ENCODE results near the gene PLA2G12B.

PLA2G12B gene

DNA sequence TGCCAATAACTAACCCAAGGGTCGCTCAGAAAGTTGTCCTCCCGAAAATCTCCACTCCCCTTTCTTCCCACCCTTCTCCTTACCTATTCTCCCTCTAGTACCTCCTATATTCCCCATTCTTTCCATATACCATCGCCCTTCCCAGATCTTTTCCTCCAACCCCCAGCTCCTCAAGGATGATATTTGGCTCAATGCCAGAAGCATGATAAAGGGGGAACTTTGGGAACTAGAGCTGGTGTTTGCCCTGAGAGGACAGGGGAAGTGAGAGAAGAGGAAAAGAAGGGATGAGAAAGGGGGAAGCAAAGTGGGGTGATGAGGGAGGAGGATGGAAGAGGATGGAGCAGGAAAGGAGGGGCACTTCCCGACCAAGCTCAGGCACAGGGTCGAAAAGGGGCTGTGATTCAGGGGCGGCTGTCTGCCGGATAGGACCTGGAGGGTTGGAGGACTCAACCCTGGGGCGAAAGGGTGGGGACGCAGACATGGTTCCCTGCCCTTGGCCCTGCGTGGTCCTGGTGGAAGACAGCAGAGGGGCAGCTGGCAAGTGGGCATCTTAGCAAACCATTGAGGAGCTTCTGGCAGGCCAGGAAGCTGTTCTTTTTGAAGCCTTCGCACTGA is 59.3 kb downstream of the PLA2G12B start:
- Histone ChIP-seq H3K4me1 (ENCODE audit: control insufficient read depth in 2 of 2, insufficient read depth in 2 of 2, low read length in 2 of 2) (no peaks in the 10 kb centered on the region), H3K36me3 (ENCODE audit: control insufficient read depth in 2 of 2, insufficient read depth in 2 of 2, low read length in 2 of 2) (no peaks in the 10 kb centered on the region), H3K9me3 (ENCODE audit: control insufficient read depth in 2 of 2, low read length in 2 of 2) (no peaks in the 10 kb centered on the region), H3K27me3 (ENCODE audit: control insufficient read depth in 2 of 2, insufficient read depth in 2 of 2, low read length in 2 of 2) (no peaks in the 10 kb centered on the region), H3K9ac (ENCODE audit: low read depth in 1 of 2, low read length in 2 of 2) (no peak overlapping the region), H3K27ac (ENCODE audit: low read depth in 2 of 2, low read length in 2 of 2) (no peak overlapping the region), H3K4me3 (ENCODE audit: low read length in 2 of 2) (no peak overlapping the region)

DNA sequence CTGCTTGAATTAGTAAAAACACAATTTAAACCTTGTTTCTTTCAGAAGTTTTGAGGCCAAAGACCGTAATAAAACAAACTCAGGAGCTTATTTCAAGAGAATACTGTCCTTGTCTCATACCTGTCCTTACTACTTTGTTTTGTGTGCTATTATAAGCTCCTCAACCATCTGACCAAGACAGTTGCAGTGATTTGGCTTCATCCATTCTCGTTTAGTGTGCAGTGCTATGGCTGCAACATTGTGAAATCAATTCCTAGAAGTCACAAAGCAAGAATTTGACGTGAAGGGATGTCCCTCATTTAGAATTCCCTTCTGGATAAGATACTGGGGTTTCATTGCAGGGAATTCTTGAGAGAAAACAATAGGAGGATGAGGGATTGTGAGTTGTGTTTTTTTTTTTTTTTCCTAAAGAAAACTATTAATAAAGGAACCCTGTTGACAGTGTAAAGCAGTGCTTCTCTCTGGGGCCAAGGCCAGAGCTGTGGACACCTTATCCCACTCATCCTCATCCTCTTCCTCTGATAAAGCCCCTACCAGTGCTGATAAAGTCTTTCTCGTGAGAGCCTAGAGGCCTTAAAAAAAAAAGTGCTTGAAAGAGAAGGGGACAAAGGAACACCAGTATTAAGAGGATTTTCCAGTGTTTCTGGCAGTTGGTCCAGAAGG is 61.3 kb downstream of the PLA2G12B start, which contains the start of gene OIT3:
Gene OIT3 (plus strand): TSS at position 604 of the 663 bp plus-strand sequence. CDS start 60 bp downstream, outside the sequence.
- H3K9me3 ChIP-seq (ENCODE audit: control insufficient read depth in 2 of 2, low read length in 2 of 2): no peaks in the 10 kb centered on the region
- no peaks in the 10 kb centered on the region for H3K4me1 ChIP-seq (ENCODE audit: control insufficient read depth in 2 of 2, insufficient read depth in 2 of 2, low read length in 2 of 2)
- no peak within 1 kb of the TSS for H3K4me3 ChIP-seq (ENCODE audit: low read length in 2 of 2)
- no peaks in the 10 kb centered on the region for H3K27me3 ChIP-seq (ENCODE audit: control insufficient read depth in 2 of 2, insufficient read depth in 2 of 2, low read length in 2 of 2)
- H3K9ac ChIP-seq (ENCODE audit: low read depth in 1 of 2, low read length in 2 of 2): peak within 1 kb of the TSS in 1 of 2 donors; percentile 6
- no peak within 1 kb of the TSS for H3K27ac ChIP-seq (ENCODE audit: low read depth in 2 of 2, low read length in 2 of 2)
- H3K36me3 ChIP-seq (ENCODE audit: control insufficient read depth in 2 of 2, insufficient read depth in 2 of 2, low read length in 2 of 2): peaks cover 2% of the 10 kb centered on the region in 2 donors

- H3K4me1 ChIP-seq (ENCODE audit: control insufficient read depth in 2 of 2, insufficient read depth in 2 of 2, low read length in 2 of 2): no peaks in the 10 kb centered on the region
- H3K27ac ChIP-seq (ENCODE audit: low read depth in 2 of 2, low read length in 2 of 2): no peak overlapping the region
- no peaks in the 10 kb centered on the region for H3K27me3 ChIP-seq (ENCODE audit: control insufficient read depth in 2 of 2, insufficient read depth in 2 of 2, low read length in 2 of 2)
- H3K4me3 ChIP-seq (ENCODE audit: low read length in 2 of 2): no peak overlapping the region
- H3K9ac ChIP-seq (ENCODE audit: low read depth in 1 of 2, low read length in 2 of 2): no peak overlapping the region
- H3K36me3 ChIP-seq (ENCODE audit: control insufficient read depth in 2 of 2, insufficient read depth in 2 of 2, low read length in 2 of 2): peaks cover 19 to 23% of the 10 kb centered on the region in 2 donors
- H3K9me3 ChIP-seq (ENCODE audit: control insufficient read depth in 2 of 2, low read length in 2 of 2): no peaks in the 10 kb centered on the region
Measured at GRCh38 chr10:72890086-72890485, 64.5 kb downstream of the PLA2G12B start.

DNA sequence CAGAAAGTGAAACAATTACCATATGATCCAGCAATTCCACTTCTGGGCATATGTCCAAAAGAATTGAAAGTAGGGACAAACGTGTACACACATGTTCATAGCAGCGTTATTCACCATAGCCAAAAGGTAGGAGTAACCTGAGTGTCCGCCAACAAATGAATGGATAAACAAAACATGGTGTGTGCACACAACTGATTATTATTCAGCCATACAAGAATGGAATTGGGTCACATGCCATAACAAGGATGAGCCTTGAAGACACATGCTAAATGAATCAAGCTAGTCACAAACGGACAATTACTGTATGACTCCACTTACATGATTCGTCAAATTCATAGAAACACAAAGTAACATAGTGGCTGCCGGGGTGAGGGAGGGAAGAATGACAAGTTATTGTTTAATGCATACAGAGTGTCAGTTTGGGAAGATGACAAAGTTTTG is 65.2 kb downstream of the PLA2G12B start:
- H3K4me3 ChIP-seq (ENCODE audit: low read length in 2 of 2): no peak overlapping the region
- H3K27me3 ChIP-seq (ENCODE audit: control insufficient read depth in 2 of 2, insufficient read depth in 2 of 2, low read length in 2 of 2): no peaks in the 10 kb centered on the region
- H3K9ac ChIP-seq (ENCODE audit: low read depth in 1 of 2, low read length in 2 of 2): no peak overlapping the region
- peaks cover 19 to 26% of the 10 kb centered on the region in 2 donors for H3K36me3 ChIP-seq (ENCODE audit: control insufficient read depth in 2 of 2, insufficient read depth in 2 of 2, low read length in 2 of 2)
- H3K27ac ChIP-seq (ENCODE audit: low read depth in 2 of 2, low read length in 2 of 2): no peak overlapping the region
- no peaks in the 10 kb centered on the region for H3K9me3 ChIP-seq (ENCODE audit: control insufficient read depth in 2 of 2, low read length in 2 of 2)
- H3K4me1 ChIP-seq (ENCODE audit: control insufficient read depth in 2 of 2, insufficient read depth in 2 of 2, low read length in 2 of 2): no peaks in the 10 kb centered on the region

DNA sequence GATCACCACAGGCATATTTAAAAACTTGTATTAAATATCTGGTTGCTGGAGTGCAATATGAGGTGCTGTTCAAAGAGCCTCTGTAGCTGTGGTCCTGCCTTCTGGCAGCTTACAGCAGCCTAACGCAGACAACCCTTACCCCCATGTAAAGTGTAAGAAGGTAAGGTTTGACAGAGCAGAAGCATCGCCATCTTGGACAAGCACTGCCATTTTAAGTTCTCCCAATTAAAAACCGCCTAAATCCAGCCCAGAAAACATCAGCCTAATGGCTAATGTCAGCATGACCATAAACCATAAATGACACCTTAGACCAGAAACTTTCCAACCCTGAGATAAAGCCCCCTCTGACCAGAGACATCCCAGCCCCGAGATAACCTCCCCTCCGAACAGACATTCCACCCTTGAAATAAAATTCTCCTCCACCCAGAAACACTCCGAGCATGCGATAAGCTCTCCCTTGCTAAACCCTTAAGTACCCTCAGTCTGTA is 66.4 kb downstream of the PLA2G12B start:
- Histone ChIP-seq H3K9me3 (ENCODE audit: control insufficient read depth in 2 of 2, low read length in 2 of 2) (no peaks in the 10 kb centered on the region), H3K4me1 (ENCODE audit: control insufficient read depth in 2 of 2, insufficient read depth in 2 of 2, low read length in 2 of 2) (no peaks in the 10 kb centered on the region), H3K27ac (ENCODE audit: low read depth in 2 of 2, low read length in 2 of 2) (no peak overlapping the region), H3K9ac (ENCODE audit: low read depth in 1 of 2, low read length in 2 of 2) (no peak overlapping the region), H3K4me3 (ENCODE audit: low read length in 2 of 2) (no peak overlapping the region), H3K36me3 (ENCODE audit: control insufficient read depth in 2 of 2, insufficient read depth in 2 of 2, low read length in 2 of 2) (peaks cover 19 to 29% of the 10 kb centered on the region in 2 donors), H3K27me3 (ENCODE audit: control insufficient read depth in 2 of 2, insufficient read depth in 2 of 2, low read length in 2 of 2) (no peaks in the 10 kb centered on the region)

DNA sequence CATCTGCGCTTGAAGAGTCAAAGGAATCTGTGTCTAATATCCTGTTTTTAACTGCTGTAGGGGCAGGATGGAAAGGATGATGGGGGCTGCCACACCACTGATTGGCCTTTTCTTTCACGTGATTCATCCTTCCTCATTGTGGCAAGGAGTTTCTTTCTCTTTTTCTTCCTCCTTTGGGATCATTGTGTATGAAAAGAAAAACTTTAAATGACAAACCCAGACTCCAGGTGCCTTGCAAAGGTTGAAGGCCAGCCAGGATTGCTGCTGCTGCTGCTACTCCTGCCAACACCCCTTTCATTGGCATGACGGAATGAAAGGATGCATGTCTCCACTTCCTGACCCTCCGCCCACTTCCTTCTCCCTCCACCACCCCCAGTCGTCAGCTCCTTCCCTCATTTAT is 67.6 kb downstream of the PLA2G12B start:
- Histone ChIP-seq H3K4me3 (ENCODE audit: low read length in 2 of 2) (no peak overlapping the region), H3K4me1 (ENCODE audit: control insufficient read depth in 2 of 2, insufficient read depth in 2 of 2, low read length in 2 of 2) (no peaks in the 10 kb centered on the region), H3K27ac (ENCODE audit: low read depth in 2 of 2, low read length in 2 of 2) (no peak overlapping the region), H3K36me3 (ENCODE audit: control insufficient read depth in 2 of 2, insufficient read depth in 2 of 2, low read length in 2 of 2) (peaks cover 19 to 29% of the 10 kb centered on the region in 2 donors), H3K27me3 (ENCODE audit: control insufficient read depth in 2 of 2, insufficient read depth in 2 of 2, low read length in 2 of 2) (no peaks in the 10 kb centered on the region), H3K9me3 (ENCODE audit: control insufficient read depth in 2 of 2, low read length in 2 of 2) (no peaks in the 10 kb centered on the region), H3K9ac (ENCODE audit: low read depth in 1 of 2, low read length in 2 of 2) (no peak overlapping the region)

GRCh38 chr10:72886621-72887020 is 68.0 kb downstream of the PLA2G12B start:
- no peak overlapping the region for H3K27ac ChIP-seq (ENCODE audit: low read depth in 2 of 2, low read length in 2 of 2)

GRCh38 chr10:72885953-72886352 is 68.7 kb downstream of the PLA2G12B start:
- Histone ChIP-seq H3K4me3 (ENCODE audit: low read length in 2 of 2) (no peak overlapping the region), H3K36me3 (ENCODE audit: control insufficient read depth in 2 of 2, insufficient read depth in 2 of 2, low read length in 2 of 2) (peaks cover 23 to 29% of the 10 kb centered on the region in 2 donors), H3K27me3 (ENCODE audit: control insufficient read depth in 2 of 2, insufficient read depth in 2 of 2, low read length in 2 of 2) (no peaks in the 10 kb centered on the region), H3K27ac (ENCODE audit: low read depth in 2 of 2, low read length in 2 of 2) (no peak overlapping the region), H3K9me3 (ENCODE audit: control insufficient read depth in 2 of 2, low read length in 2 of 2) (no peaks in the 10 kb centered on the region), H3K9ac (ENCODE audit: low read depth in 1 of 2, low read length in 2 of 2) (no peak overlapping the region), H3K4me1 (ENCODE audit: control insufficient read depth in 2 of 2, insufficient read depth in 2 of 2, low read length in 2 of 2) (no peaks in the 10 kb centered on the region)

More at GRCh38 chr10:72886621-72887020, 68.0 kb downstream of the PLA2G12B start:
- H3K27me3 ChIP-seq (ENCODE audit: control insufficient read depth in 2 of 2, insufficient read depth in 2 of 2, low read length in 2 of 2): no peaks in the 10 kb centered on the region
- no peaks in the 10 kb centered on the region for H3K4me1 ChIP-seq (ENCODE audit: control insufficient read depth in 2 of 2, insufficient read depth in 2 of 2, low read length in 2 of 2)
- H3K4me3 ChIP-seq (ENCODE audit: low read length in 2 of 2): no peak overlapping the region
- no peak overlapping the region for H3K9ac ChIP-seq (ENCODE audit: low read depth in 1 of 2, low read length in 2 of 2)
- no peaks in the 10 kb centered on the region for H3K9me3 ChIP-seq (ENCODE audit: control insufficient read depth in 2 of 2, low read length in 2 of 2)
- H3K36me3 ChIP-seq (ENCODE audit: control insufficient read depth in 2 of 2, insufficient read depth in 2 of 2, low read length in 2 of 2): peaks cover 21 to 29% of the 10 kb centered on the region in 2 donors

All from mucosa of rectum (tissue), 2 donors.